Measurements from ENCODE around the gene SSR4.

Gene SSR4

DNA sequence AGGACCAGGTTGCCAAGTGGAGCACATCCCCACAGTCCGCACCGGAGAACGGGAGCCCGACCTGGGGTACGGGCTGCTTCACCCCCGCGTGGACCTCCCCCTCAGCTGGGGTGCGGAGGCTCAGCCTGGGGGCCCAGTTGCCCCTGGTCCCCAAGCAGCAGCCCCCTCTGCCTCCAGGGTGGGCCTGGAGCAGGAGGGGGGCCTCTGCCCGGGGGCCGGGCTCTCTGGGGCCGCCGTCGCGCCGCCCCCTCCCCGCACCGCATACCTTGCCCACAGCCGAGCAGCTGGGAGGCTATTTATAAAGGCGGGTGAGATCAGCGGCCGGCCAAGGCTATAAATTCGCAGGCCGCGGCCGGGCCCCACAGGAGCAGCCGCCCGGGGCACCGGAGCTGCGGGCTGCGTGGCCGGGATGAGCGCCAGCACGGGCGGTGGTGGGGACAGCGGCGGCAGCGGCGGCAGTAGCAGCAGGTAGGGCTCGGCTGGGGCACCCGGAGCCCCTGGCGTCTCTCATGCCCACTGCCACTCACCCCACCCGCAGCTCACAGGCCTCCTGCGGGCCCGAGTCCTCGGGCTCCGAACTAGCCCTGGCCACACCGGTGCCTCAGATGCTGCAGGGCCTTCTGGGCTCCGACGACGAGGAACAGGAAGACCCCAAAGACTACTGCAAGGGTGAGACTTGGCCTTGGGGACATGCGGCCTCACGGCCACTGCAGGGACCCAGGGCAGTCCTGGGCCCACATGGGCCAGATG is 13.6 kb upstream of the SSR4 start, which contains the start of gene SRPK3:
TSS of gene SRPK3 (plus strand) at position 364 of the 750 bp plus-strand sequence. CDS start at position 410, 46 bp downstream.
- DNase-seq (ENCODE audit: low read depth in 2 of 3, low spot score in 1 of 3) = no peak

DNA sequence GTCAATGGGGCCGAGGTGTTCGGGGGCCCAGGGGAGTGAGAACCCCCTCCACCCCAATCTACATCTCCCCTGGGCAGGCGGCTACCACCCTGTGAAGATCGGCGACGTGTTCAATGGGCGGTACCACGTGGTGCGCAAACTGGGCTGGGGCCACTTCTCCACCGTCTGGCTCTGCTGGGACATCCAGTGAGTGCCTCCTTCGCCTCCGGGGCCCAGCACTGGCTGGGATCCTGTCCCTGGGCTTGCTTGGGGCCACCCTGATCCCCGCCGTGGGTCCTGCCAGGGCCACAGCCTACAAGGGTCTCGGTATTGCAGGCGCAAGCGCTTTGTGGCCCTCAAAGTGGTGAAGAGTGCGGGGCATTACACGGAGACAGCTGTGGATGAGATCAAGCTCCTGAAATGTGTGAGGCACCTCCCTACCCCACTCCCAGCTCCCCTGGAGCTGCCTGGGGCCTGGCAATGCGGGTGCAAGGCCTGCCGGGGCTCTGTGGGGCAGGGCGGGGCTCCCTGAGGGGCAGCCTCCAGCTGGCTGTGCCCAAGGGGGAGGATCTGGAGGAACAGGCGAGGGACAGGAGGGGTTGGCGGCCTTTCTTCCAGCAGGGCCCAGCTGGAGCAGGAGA is 12.9 kb upstream of the SSR4 start:
- DNase-seq (ENCODE audit: low read depth in 2 of 3, low spot score in 1 of 3) = no peak

DNA sequence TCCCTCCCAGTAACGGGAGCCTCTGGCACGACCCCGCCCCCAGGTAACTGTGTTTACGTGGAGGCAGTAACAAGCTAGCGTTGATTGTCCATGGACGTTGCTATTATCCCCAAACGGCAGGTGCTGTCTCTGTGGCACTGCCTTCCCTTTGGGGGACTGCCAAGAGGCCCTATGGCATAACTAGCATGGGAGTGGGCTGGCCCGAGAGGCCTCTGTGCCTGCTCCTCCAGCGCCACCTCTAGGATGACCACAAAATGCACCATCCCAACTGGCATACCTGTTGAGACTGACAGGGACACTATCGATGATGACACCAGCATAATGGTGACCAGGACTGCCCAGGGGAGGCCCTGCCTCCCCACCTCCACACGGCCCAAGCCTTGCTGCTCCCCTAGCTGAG is 12.2 kb upstream of the SSR4 start:
- no peak for DNase-seq (ENCODE audit: low read depth in 2 of 3, low spot score in 1 of 3)

GRCh38 chrX:153782871-153783270 is 11.6 kb upstream of the SSR4 start:
- DNase-seq (ENCODE audit: low read depth in 2 of 3, low spot score in 1 of 3) = no peak

GRCh38 chrX:153783378-153784013 is 11.0 kb upstream of the SSR4 start:
- DNase-seq (ENCODE audit: low read depth in 2 of 3, low spot score in 1 of 3) = no peak

DNA sequence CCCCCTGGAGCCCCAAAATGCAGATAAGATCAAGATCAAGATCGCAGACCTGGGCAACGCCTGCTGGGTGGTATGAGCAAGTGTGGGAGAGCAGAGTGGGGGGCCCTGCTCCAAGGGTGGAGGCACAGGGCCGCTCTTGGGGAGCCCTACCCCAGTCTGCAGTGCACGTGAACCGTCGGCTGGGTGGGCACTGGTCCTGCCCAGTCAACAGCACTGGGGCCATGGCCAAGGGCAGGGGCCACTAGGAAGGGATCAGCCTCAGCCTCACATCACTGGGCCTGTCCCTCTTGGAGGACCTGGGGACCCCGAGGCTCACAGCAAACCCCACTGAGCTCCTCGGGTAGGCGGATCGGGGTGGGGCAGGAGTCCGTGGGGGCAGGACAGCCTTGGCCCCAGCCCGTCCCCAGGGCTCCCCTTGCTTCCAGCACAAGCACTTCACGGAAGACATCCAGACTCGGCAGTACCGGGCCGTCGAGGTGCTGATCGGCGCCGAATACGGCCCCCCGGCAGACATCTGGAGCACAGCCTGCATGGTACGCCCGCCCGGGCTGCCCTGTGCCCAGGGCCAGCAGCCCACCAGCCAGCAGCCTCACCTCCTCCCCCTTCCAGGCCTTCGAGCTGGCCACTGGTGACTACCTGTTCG is 10.0 kb upstream of the SSR4 start:
- no peak for DNase-seq (ENCODE audit: low read depth in 2 of 3, low spot score in 1 of 3)

GRCh38 chrX:153786669-153787068 is 7.8 kb upstream of the SSR4 start:
- no peak for DNase-seq (ENCODE audit: low read depth in 2 of 3, low spot score in 1 of 3)

DNA sequence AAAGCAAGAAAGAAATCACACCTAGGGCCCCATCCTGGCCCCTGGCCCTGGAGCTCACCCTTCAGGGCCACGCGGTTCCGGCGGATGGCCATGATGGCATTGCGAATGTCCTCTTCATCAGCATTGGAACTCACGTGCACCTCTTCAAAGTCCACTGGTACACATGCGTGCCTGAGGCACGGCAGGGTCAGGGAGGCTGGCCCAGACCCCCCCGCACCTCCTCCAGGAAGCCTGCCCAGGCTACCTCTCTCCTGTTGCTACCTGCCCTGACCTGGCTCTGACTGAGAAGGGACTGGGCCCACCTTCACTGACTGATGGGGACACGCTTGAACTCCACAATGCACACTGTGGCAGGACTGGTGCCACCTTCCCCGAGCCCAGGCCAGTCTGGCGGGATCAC is 4.8 kb upstream of the SSR4 start:
- DNase-seq (ENCODE audit: low read depth in 2 of 3, low spot score in 1 of 3) = no peak

DNA sequence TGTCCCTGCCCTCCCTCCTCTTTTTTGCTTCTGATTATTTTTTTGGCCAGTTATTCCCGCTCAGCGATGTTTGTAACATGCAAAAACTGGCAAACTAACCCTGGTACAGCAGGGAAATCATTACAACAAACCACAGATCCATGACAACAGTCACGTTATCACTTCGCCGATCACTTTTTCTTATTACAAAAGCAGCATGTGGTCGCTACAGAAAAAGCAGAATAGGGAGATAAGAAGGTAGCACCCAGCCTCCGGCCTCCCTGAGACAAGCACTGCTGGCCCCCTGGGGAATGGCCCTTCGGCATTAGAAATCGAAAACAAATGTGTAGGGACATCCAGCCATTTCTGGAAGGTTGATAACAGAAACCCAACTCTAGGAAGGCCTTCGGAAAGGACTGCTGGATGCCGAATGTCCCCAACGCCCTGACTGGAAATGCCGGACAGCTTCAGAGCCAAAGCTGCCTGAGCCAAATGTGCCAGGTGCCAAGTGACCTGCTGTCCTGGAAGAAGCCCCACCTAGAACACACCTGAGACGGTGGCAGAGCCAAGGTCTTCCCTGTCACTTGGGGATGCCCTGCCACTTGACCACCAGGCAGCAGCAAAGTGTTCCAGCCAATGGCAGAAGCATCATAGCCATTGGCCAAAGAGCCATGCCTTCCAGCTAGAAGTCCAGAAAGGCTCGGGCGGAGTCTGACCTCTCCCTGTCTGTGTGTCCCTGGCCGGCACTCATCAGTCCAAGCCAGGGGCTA is 3.2 kb upstream of the SSR4 start:
- DNase-seq (ENCODE audit: low read depth in 2 of 3, low spot score in 1 of 3) = no peak

DNA sequence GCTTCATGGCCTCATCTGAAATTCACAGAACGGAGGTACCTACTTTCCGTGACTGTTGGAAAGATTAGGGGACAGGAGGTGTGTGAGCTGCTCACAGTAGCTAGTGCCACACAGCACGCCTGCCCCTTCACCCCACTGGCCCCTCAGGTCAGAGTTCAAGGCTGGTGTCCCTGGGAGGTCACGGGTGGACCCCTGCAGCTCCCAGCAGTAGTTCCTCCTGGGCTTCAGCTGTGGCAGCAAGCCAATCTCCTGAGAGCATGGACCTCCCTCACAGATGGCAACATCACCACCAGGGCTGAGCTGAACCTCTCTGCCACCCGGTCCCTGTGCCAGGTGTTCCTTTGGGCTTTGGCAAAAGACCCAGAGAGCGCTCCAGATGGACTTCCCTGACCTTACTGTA is 2.1 kb upstream of the SSR4 start:
- no peak for DNase-seq (ENCODE audit: low read depth in 2 of 3, low spot score in 1 of 3)

DNA sequence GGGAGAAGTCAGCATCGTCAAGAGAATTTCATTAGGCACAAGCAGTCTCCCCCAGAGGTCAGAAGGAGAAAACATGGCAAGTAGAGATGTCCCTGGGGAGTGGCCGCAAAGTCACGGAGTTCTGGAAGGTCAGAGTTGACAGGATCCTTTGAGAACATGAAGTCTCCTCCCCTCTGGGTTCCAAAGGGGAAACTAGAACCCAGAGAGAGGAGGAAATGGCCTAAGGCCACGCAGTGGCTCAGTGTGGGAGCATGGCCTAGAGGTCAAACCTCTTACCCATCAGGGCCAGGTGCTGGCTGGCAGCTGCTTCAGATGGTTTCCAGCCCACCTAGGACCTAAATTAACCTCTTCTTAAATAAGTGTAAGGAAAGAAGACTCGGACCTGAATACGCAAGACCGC is 1.2 kb upstream of the SSR4 start:
- DNase-seq (ENCODE audit: low read depth in 2 of 3, low spot score in 1 of 3) = no peak

DNA sequence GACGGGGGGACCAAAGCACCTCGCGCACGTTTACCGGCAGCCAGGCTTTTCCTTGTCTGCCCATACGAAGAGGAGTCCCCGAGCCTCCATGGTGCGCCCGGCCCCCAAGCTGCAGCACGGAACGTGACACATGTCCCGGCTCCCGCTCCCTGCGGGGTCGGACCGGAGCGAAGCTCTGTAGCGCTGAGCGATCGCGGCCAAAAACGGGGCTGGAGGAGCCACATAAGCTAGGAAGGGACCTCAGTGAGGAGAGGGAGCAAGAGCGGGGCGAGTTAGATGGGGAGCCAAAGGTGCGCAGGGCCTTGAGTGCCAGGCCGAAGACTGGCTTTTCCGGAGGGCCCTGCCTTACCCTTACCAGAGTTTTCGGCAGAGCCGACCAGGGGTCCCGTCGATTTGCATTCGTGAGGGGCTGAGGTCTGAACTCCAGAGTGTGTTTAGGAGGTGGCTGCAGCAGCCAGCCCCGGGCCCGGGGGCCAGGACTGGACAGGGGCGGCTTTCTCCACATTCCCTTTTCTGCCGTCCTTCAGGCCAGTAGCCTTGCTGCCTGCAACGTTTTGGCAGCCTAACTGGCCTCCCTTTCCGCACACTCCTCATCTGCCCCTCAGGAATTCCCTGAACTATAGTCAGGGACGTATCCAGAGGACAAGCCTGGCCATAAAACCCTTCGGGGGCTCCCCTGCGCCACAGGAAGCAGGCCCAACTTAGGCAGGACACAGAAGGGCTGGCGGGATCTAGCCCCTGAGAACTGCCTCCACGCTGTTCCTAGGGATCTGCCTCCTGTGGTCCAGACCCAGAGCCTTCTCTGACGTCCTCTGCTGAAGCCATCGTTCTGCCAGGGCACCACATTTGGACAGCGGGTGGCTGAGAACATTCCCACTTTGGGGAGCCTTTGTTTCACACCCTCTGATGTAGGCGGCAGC is 689 bp downstream of the SSR4 start:
- DNase-seq (ENCODE audit: low read depth in 2 of 3, low spot score in 1 of 3) = no peak

GRCh38 chrX:153797415-153798015 is 3.0 kb downstream of the SSR4 start:
- DNase-seq (ENCODE audit: low read depth in 2 of 3, low spot score in 1 of 3) = no peak

DNA sequence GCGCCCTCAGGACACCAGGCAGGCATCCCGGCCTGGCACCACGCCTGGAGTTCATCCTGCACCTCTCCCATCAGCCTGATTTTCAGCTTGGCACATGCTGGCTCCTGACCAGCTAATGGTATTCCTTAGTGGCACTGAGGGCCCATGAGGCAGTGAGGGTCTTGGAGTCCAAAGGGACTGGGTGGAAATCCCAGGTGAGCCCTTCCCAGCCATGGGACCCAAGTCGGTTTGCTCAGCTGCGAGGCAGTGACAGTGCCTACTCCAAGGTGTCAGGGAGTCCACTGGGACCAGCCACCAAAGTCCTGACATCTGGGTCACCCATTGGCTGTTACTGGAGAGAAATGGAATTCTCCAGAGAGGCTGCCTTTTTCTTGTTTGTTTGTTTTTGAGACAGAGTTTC is 4.9 kb downstream of the SSR4 start:
- no peak for DNase-seq (ENCODE audit: low read depth in 2 of 3, low spot score in 1 of 3)

DNA sequence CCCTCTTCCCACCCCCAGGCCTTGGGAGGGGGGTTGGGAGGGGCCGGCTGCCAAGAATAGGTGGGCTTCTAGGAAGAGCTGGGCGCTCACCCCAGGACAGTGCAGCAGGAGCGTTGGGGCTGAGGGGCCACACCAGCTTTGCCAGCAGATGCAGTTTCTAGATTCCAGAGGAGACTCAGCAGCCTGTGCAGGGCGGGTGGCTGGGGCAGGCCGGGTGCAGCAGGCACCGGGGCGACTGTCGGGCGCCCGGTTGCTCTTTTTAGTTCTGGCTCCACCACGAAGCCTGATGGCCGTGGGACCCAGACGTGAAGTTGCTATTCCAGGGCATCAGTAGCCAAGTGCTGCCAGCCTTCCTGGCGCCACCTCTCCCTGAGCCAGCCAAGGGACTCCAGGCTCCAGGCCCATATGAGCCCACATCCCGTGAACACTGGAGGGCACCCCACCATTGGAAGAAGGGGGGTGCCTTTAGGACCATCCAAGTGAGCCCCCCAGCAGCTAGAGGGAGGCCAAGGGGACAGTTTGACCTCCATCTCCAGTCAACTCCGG is 5.8 kb downstream of the SSR4 start:
- DNase-seq (ENCODE audit: low read depth in 2 of 3, low spot score in 1 of 3) = no peak

DNA sequence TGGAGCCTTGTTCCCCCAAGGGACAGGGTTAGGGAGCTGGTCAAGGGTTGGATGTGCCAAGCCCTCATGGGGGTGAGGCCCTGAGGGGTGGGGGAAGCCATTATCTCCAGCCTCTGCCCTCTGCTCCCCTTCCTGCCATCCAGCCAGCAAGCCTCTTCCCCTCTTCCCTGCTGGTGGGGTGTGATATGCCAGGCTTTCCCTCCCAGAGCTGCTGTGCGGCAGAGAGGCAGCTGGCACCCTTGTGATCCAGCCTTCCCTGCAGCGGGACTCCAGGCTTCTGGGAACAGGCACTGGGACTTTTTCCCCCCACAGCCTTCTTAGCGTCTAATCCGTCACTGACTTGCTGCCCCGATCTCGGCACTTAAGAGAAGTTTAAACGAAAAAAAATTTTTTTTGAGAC is 6.3 kb downstream of the SSR4 start:
- DNase-seq (ENCODE audit: low read depth in 2 of 3, low spot score in 1 of 3) = no peak

- DNase-seq (ENCODE audit: low read depth in 2 of 3, low spot score in 1 of 3) = no peak
These were observed 7.2 kb downstream of the SSR4 start for GRCh38 chrX:153801669-153802068.

GRCh38 chrX:153802513-153803045 is 8.1 kb downstream of the SSR4 start:
- DNase-seq (ENCODE audit: low read depth in 2 of 3, low spot score in 1 of 3) = no peak
